Peyer's patch (tissue), 4 donors: ENCODE results near the gene YAP1.

Experiments
- CTCF ChIP-seq, 6 experiments: fragments of 450-650 bp in 4 of 6; fragments of 200-600 bp in 2 of 6; sonication (generic) in 1 of 6; IDR thresholded peaks; one replicate each; pipeline ENCODE4 v1.5.1; 2017 to 2019; ENCODE audit warnings: antibody characterized with exemption in 6 of 6, mild to moderate bottlenecking in 3 of 6, moderate library complexity in 1 of 6
- POLR2A ChIP-seq, 2 donors: fragments of 450-650 bp; IDR thresholded peaks; one replicate each; pipeline ENCODE4 v1.5.1; 2017; ENCODE audit warnings: antibody characterized with exemption in 2 of 2, mild to moderate bottlenecking in 2 of 2, moderate library complexity in 2 of 2

GRCh38 chr11:102081313-102081712 lies 28.9 kb upstream of the YAP1 start:
- no peak for TF ChIP-seq POLR2A (IDR thresholded peaks at IDR 0.05)
- TF ChIP-seq CTCF (IDR thresholded peaks at IDR 0.05), result no peak
